ENCODE results near the gene IGSF8. TPM values are rescaled to one million over a fixed set of nuclear protein-coding genes. Genes with fewer than 3 reads are reported as not detected.
"Not testable (repeated sequence)": the region's sequence is repeated elsewhere in the genome, so short reads cannot be mapped to it uniquely, and the experiment has no call there.

IGSF8 gene
- total and polyA plus RNA-seq, 4 donors = 23.5 to 39.5 (median 26.8) TPM

- DNase-seq (no peak), ATAC-seq (ENCODE audit: insufficient read depth, low FRiP score) (no peak)
- TF ChIP-seq, protein P1, sequence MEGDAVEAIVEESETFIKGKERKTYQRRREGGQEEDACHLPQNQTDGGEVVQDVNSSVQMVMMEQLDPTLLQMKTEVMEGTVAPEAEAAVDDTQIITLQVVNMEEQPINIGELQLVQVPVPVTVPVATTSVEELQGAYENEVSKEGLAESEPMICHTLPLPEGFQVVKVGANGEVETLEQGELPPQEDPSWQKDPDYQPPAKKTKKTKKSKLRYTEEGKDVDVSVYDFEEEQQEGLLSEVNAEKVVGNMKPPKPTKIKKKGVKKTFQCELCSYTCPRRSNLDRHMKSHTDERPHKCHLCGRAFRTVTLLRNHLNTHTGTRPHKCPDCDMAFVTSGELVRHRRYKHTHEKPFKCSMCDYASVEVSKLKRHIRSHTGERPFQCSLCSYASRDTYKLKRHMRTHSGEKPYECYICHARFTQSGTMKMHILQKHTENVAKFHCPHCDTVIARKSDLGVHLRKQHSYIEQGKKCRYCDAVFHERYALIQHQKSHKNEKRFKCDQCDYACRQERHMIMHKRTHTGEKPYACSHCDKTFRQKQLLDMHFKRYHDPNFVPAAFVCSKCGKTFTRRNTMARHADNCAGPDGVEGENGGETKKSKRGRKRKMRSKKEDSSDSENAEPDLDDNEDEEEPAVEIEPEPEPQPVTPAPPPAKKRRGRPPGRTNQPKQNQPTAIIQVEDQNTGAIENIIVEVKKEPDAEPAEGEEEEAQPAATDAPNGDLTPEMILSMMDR (IDR thresholded peaks at IDR 0.05; ENCODE audit: control extremely low read depth, extremely low read depth) = no peak
- H3K27ac ChIP-seq (ENCODE audit: low read depth in 1 of 2, low read length in 1 of 2) = no peak overlapping the region
- H3K36me3 ChIP-seq (ENCODE audit: control insufficient read depth in 4 of 4, insufficient read depth in 4 of 4, low read length in 4 of 4) = no peaks in the 10 kb centered on the region
- H3K9ac ChIP-seq (ENCODE audit: insufficient read depth in 1 of 2, low read length in 2 of 2) = no peak overlapping the region
- H3K4me1 ChIP-seq (ENCODE audit: control insufficient read depth in 5 of 5, insufficient read depth in 5 of 5, low read length in 5 of 5) = no peaks in the 10 kb centered on the region
- 54 to 65% methylated on average over 7 of the region's 7 CpGs for WGBS, 2 donors
- H3K9me3 ChIP-seq (ENCODE audit: control insufficient read depth in 4 of 4, insufficient read depth in 3 of 4, low read length in 3 of 4) = no peaks in the 10 kb centered on the region
- H3K4me3 ChIP-seq = no peak overlapping the region
- H3K27me3 ChIP-seq (ENCODE audit: control insufficient read depth in 3 of 3, insufficient read depth in 3 of 3, low read length in 2 of 3) = no peaks in the 10 kb centered on the region
Measured at GRCh38 chr1:160053548-160054365, 44.7 kb downstream of the IGSF8 start.

GRCh38 chr1:160052936-160053335, 45.5 kb downstream of the IGSF8 start:
- no peaks in the 10 kb centered on the region for H3K27me3 ChIP-seq (ENCODE audit: control insufficient read depth in 3 of 3, insufficient read depth in 3 of 3, low read length in 2 of 3)
- H3K4me1 ChIP-seq (ENCODE audit: control insufficient read depth in 5 of 5, insufficient read depth in 5 of 5, low read length in 5 of 5) = no peaks in the 10 kb centered on the region
- no peak for DNase-seq
- no peak for ATAC-seq (ENCODE audit: insufficient read depth, low FRiP score)
- TF ChIP-seq, protein P1 (IDR thresholded peaks at IDR 0.05; ENCODE audit: control extremely low read depth, extremely low read depth) = no peak
- no peaks in the 10 kb centered on the region for H3K9me3 ChIP-seq (ENCODE audit: control insufficient read depth in 4 of 4, insufficient read depth in 3 of 4, low read length in 3 of 4)
- H3K27ac ChIP-seq (ENCODE audit: low read depth in 1 of 2, low read length in 1 of 2) = no peak overlapping the region
- 60 to 64% methylated on average over 6 of the region's 6 CpGs for WGBS, 2 donors
- H3K36me3 ChIP-seq (ENCODE audit: control insufficient read depth in 4 of 4, insufficient read depth in 4 of 4, low read length in 4 of 4) = no peaks in the 10 kb centered on the region
- H3K9ac ChIP-seq (ENCODE audit: insufficient read depth in 1 of 2, low read length in 2 of 2) = no peak overlapping the region
- H3K4me3 ChIP-seq = no peak overlapping the region

GRCh38 chr1:160050619-160051018, 47.8 kb downstream of the IGSF8 start:
- no peak for ATAC-seq (ENCODE audit: insufficient read depth, low FRiP score)
- DNase-seq = no peak
- no peak overlapping the region for H3K4me3 ChIP-seq
- TF ChIP-seq, protein P1 (IDR thresholded peaks at IDR 0.05; ENCODE audit: control extremely low read depth, extremely low read depth) = no peak
- peaks cover 0 to 12% (median 10%) of the 10 kb centered on the region in 5 donors for H3K4me1 ChIP-seq (ENCODE audit: control insufficient read depth in 5 of 5, insufficient read depth in 5 of 5, low read length in 5 of 5)
- peaks cover 0 to 5% (median 0%) of the 10 kb centered on the region in 3 donors for H3K27me3 ChIP-seq (ENCODE audit: control insufficient read depth in 3 of 3, insufficient read depth in 3 of 3, low read length in 2 of 3)
- 85 to 88% methylated on average over 1 of the region's 1 CpG for WGBS, 2 donors
- no peak overlapping the region for H3K9ac ChIP-seq (ENCODE audit: insufficient read depth in 1 of 2, low read length in 2 of 2)
- no peak overlapping the region for H3K27ac ChIP-seq (ENCODE audit: low read depth in 1 of 2, low read length in 1 of 2)
- no peaks in the 10 kb centered on the region for H3K9me3 ChIP-seq (ENCODE audit: control insufficient read depth in 4 of 4, insufficient read depth in 3 of 4, low read length in 3 of 4)
- H3K36me3 ChIP-seq (ENCODE audit: control insufficient read depth in 4 of 4, insufficient read depth in 4 of 4, low read length in 4 of 4) = no peaks in the 10 kb centered on the region

DNA sequence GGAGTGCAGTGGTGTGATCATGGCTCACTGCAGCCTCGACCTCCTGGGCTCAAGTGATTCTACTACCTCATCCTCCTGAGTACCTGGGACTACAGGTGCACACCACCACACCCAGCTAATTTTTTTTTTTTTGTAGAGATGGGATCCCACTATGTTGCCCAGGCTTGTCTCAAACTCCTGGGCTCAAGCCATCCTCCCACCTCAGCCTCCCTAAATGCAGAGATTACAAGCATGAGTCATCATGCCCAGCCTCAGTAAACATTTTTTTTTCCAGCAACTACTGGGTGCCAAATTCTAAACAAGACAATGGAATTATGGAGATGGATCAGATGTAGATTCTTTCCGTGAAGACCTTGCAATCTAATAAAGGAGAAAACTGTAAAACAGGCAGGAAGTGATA, 48.2 kb downstream of the IGSF8 start:
- H3K27ac ChIP-seq (ENCODE audit: low read depth in 1 of 2, low read length in 1 of 2); DNase-seq; H3K4me3 ChIP-seq; H3K27me3 ChIP-seq (ENCODE audit: control insufficient read depth in 3 of 3, insufficient read depth in 3 of 3, low read length in 2 of 3); H3K9ac ChIP-seq (ENCODE audit: insufficient read depth in 1 of 2, low read length in 2 of 2); ATAC-seq (ENCODE audit: insufficient read depth, low FRiP score); H3K36me3 ChIP-seq (ENCODE audit: control insufficient read depth in 4 of 4, insufficient read depth in 4 of 4, low read length in 4 of 4); H3K9me3 ChIP-seq (ENCODE audit: control insufficient read depth in 4 of 4, insufficient read depth in 3 of 4, low read length in 3 of 4): not testable (repeated sequence)
- 75 to 80% methylated on average over 2 of the region's 2 CpGs for WGBS, 2 donors
- peaks cover 0 to 12% (median 10%) of the 10 kb centered on the region in 5 donors for H3K4me1 ChIP-seq (ENCODE audit: control insufficient read depth in 5 of 5, insufficient read depth in 5 of 5, low read length in 5 of 5)

Data from lung (tissue), 12 donors.